SK-N-SH (cell line): ENCODE data around the gene DSCAM. TPM values are rescaled to one million over a fixed set of nuclear protein-coding genes. Genes with fewer than 3 reads are reported as not detected.

Experiments used
- CTCF ChIA-PET: fragments of 300-600, 350-600 bp; formaldehyde crosslinking; extraction: SDS; loops from one replicate; lab custom pipeline; 2021; lab: Yijun Ruan, JAX
- POLR2A ChIA-PET: fragments of 350-600 bp; sonication (Branson Sonifier 250); formaldehyde crosslinking; extraction: SDS; loops from one replicate; lab custom pipeline; 2020; ENCODE audit warnings: antibody characterized with exemption, inconsistent platforms; lab: Yijun Ruan, JAX
- DNase-seq: peaks from one replicate; pipeline ENCODE4 v3.0.0; 2012
- H2AFZ ChIP-seq: fragments of 200-600 bp; sonication (generic); 2 replicates; pipeline ENCODE4 v1.8.1; 2016; ENCODE audit warnings: antibody characterized with exemption, mild to moderate bottlenecking, low read depth
- H3F3A ChIP-seq: fragments of 200-600 bp; sonication (generic); replicated peaks from 2 replicates; pipeline ENCODE3; 2016; ENCODE audit warnings: antibody characterized with exemption, mild to moderate bottlenecking; ENCODE audit not compliant: insufficient read depth
- H3K27ac ChIP-seq, 2 experiments: fragments of 200-500 bp in 1 of 2; fragments of 200-600 bp in 1 of 2; sonication (Bioruptor generic) in 1 of 2; sonication (generic), shearing (Covaris generic) in 1 of 2; 2 replicates each; pipeline versions ENCODE4 v1.5.1 to v1.6.1; 2014 to 2016; ENCODE audit warnings: low read depth in 2 of 2, inconsistent platforms in 1 of 2, low read length in 1 of 2, mild to moderate bottlenecking in 1 of 2, mixed read lengths in 1 of 2
- H3K27me3 ChIP-seq: fragments of 200-600 bp; sonication (generic), shearing (Covaris generic); 2 replicates; pipeline ENCODE4 v1.6.1; 2016; ENCODE audit warnings: mixed run types; ENCODE audit not compliant: insufficient read depth
- H3K36me3 ChIP-seq, 2 experiments: fragments of 200-500 bp in 1 of 2; fragments of 200-600 bp in 1 of 2; sonication (Bioruptor generic) in 1 of 2; sonication (generic) in 1 of 2; replicated peaks in 1 of 2; 2 replicates each; pipeline versions ENCODE3 to v1.5.1; 2014 to 2016; ENCODE audit warnings: low read length in 1 of 2, mild to moderate bottlenecking in 1 of 2; ENCODE audit not compliant: insufficient read depth in 2 of 2, control insufficient read depth in 1 of 2
- H3K4me1 ChIP-seq, 2 experiments: fragments of 200-500 bp in 1 of 2; fragments of 200-600 bp in 1 of 2; sonication (Bioruptor generic) in 1 of 2; sonication (generic), shearing (Covaris generic) in 1 of 2; 2 replicates each; pipeline versions ENCODE4 v1.5.1 to v1.6.1; 2014 to 2016; ENCODE audit warnings: low read depth in 1 of 2, low read length in 1 of 2, mixed run types in 1 of 2; ENCODE audit not compliant: insufficient read depth in 2 of 2, control insufficient read depth in 1 of 2
- H3K4me2 ChIP-seq: fragments of 200-600 bp; sonication (generic), shearing (Covaris generic); 2 replicates; pipeline ENCODE4 v1.6.1; 2017; ENCODE audit warnings: mixed run types
- H3K4me3 ChIP-seq, 2 experiments: fragments of 200-500 bp in 1 of 2; fragments of 200-600 bp in 1 of 2; sonication (Bioruptor generic) in 1 of 2; sonication (generic), shearing (Covaris generic) in 1 of 2; 2 replicates each; pipeline versions ENCODE4 v1.5.1 to v1.8.1; 2014 to 2016; ENCODE audit warnings: low read depth in 2 of 2, inconsistent platforms in 1 of 2, low read length in 1 of 2, mild to moderate bottlenecking in 1 of 2, mixed read lengths in 1 of 2, moderate library complexity in 1 of 2
- H3K79me2 ChIP-seq: fragments of 200-600 bp; sonication (generic); 2 replicates; pipeline ENCODE4 v1.8.1; 2017; ENCODE audit warnings: mild to moderate bottlenecking; ENCODE audit not compliant: insufficient read depth
- H3K9ac ChIP-seq: fragments of 200-600 bp; sonication (generic); 2 replicates; pipeline ENCODE4 v1.6.1; 2017; ENCODE audit warnings: mixed run types
- H3K9me2 ChIP-seq: fragments of 200-600 bp; sonication (generic); 2 replicates; pipeline ENCODE4 v1.6.1; 2017; ENCODE audit warnings: mixed run types
- H3K9me3 ChIP-seq: fragments of 200-600 bp; sonication (generic); 2 replicates; pipeline ENCODE4 v1.6.1; 2017; ENCODE audit warnings: mixed run types, mild to moderate bottlenecking, moderate library complexity
- H4K20me1 ChIP-seq: fragments of 200-600 bp; sonication (generic); 2 replicates; pipeline ENCODE4 v1.6.1; 2017; ENCODE audit warnings: mild to moderate bottlenecking, mixed run types; ENCODE audit not compliant: insufficient read depth
- CHD2 ChIP-seq: fragments of 150-350 bp; IDR thresholded peaks from 2 replicates; pipeline ENCODE4 v1.6.1; 2018; ENCODE audit warnings: low read length; ENCODE audit not compliant: partially characterized antibody
- CTCF ChIP-seq: fragments of 200-600 bp; sonication (generic); IDR thresholded peaks from 2 replicates; pipeline ENCODE4 v1.6.1; 2017; ENCODE audit warnings: antibody characterized with exemption, mild to moderate bottlenecking, moderate library complexity
- ELF1 ChIP-seq: IDR thresholded peaks from 2 replicates; pipeline ENCODE4 v1.4.0; 2012
- FOSL2 ChIP-seq: IDR thresholded peaks from 2 replicates; pipeline ENCODE4 v1.4.0; 2012; ENCODE audit warnings: low read depth, mild to moderate bottlenecking, moderate library complexity, borderline replicate concordance
- GABPA ChIP-seq: IDR thresholded peaks from 2 replicates; pipeline ENCODE4 v1.4.0; 2012; ENCODE audit warnings: low read depth, mild to moderate bottlenecking
- MXI1 ChIP-seq: IDR thresholded peaks from 2 replicates; pipeline ENCODE4 v1.6.1; 2012; ENCODE audit warnings: mild to moderate bottlenecking, low read depth, low read length, improper control_type of control experiment
- NRF1 ChIP-seq: IDR thresholded peaks from 2 replicates; pipeline ENCODE4 v1.6.1; 2012; ENCODE audit warnings: low read depth, mild to moderate bottlenecking, low read length
- RAD21 ChIP-seq: IDR thresholded peaks from 2 replicates; pipeline ENCODE4 v1.6.1; 2012; ENCODE audit warnings: mild to moderate bottlenecking, low read length
- REST ChIP-seq: IDR thresholded peaks from 2 replicates; pipeline ENCODE4 v1.6.1; 2012; ENCODE audit warnings: mild to moderate bottlenecking, low read depth, low read length, moderate library complexity
- SIN3A ChIP-seq: IDR thresholded peaks from 2 replicates; pipeline ENCODE4 v1.6.1; 2012; ENCODE audit warnings: low read depth, mild to moderate bottlenecking, low read length, moderate library complexity, borderline replicate concordance
- SMC3 ChIP-seq: IDR thresholded peaks from 2 replicates; pipeline ENCODE4 v1.6.1; 2012; ENCODE audit warnings: low read depth, low read length, improper control_type of control experiment
- TAF1 ChIP-seq: IDR thresholded peaks from 2 replicates; pipeline ENCODE4 v1.6.1; 2012; ENCODE audit warnings: low read depth, mild to moderate bottlenecking, low read length, moderate library complexity, borderline replicate concordance
- TEAD4 ChIP-seq: IDR thresholded peaks from 2 replicates; pipeline ENCODE4 v1.4.0; 2012; ENCODE audit warnings: mild to moderate bottlenecking, borderline replicate concordance; ENCODE audit not compliant: insufficient read depth
- ZBTB33 ChIP-seq: IDR thresholded peaks from 2 replicates; pipeline ENCODE4 v1.4.0; 2012; ENCODE audit warnings: low read depth, borderline replicate concordance
- WGBS: methylation state at CpG from one replicate; pipeline ENCODE4 v1.1.6; 2017; ENCODE audit warnings: low lambda C conversion rate; 5-methylcytosine and 5-hydroxymethylcytosine counted together
- polyA plus RNA-seq, 3 experiments: library from polyadenylated mRNA; depleted of rRNA; stranded (reverse); fragments of >200 nt; gene quantifications; 2 replicates each; pipeline ENCODE4 v1.2.3, GENCODE V29; 2012

DSCAM gene
- polyA plus RNA-seq, 1 of the 3 experiments (the other 2 are of a cell fraction) = not detected

DNA sequence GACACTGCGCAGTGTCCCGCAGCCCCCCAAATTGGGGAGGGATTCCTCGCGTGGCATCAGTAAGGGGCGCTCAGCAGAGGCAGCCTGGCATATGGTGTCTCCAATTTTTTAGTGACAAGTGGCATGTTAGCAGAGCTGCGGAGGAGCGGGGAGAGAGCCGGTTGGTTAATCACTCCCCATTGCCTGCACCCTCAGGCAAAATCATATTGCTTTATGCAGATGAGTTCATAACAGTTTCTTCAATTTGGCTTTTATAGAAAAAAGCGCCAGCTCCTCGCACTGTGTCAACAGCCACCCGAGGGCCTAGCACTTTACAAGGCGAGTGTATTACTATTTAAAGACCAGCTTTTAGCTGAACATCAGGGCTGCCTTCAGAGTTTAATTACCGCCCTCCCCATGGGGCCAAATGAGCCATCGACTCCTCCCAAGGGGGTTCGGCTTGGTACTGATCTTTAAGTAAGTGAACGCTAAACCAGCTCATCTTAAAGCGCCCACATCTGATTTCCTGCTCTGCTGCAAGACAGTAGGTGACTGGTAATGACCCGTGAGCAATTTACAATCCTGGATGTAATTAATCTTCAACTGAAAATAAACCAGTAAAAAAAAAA, 298.9 kb downstream of the DSCAM start:
- no peak overlapping the region for H3K4me3 ChIP-seq
- H3K4me1 ChIP-seq = no peaks in the 10 kb centered on the region
- CTCF ChIA-PET = no interaction called here
- H3K27me3 ChIP-seq = no peaks in the 10 kb centered on the region
- no peak overlapping the region for H3K4me2 ChIP-seq
- H3F3A ChIP-seq = no peaks in the 10 kb centered on the region
- no peak for DNase-seq
- H3K27ac ChIP-seq = no peak overlapping the region
- H3K79me2 ChIP-seq = no peaks in the 10 kb centered on the region
- WGBS = 53% methylated on average over 18 of the region's 18 CpGs
- no peak overlapping the region for H3K9ac ChIP-seq
- H2AFZ ChIP-seq = no peak overlapping the region
- H3K9me2 ChIP-seq = no peaks in the 10 kb centered on the region
- TF ChIP-seq FOSL2 (no peak), GABPA (no peak), RAD21 (no peak), TEAD4 (no peak), TAF1 (no peak), ZBTB33 (no peak), CTCF (no peak), CHD2 (no peak), NRF1 (no peak), REST (no peak), SIN3A (no peak), SMC3 (no peak), MXI1 (no peak), ELF1 (no peak)
- TF ChIP-seq, all 33 proteins: peak for 0
- POLR2A ChIA-PET = no interaction called here
- Histone ChIP-seq H4K20me1 (no peaks in the 10 kb centered on the region), H3K36me3 (no peaks in the 10 kb centered on the region), H3K9me3 (no peaks in the 10 kb centered on the region)
